Endodermal cell (in vitro differentiated cells): ENCODE measurements around the gene C1orf21. TPM values are rescaled to one million over a fixed set of nuclear protein-coding genes. Genes with fewer than 3 reads are reported as not detected.

Experiments
- DNase-seq: peaks from one replicate; pipeline ENCODE4 v3.0.0-alpha.2; 2017
- H3K27ac ChIP-seq: 2 replicates; pipeline ENCODE4 v1.5.1; 2013; ENCODE audit warnings: mild to moderate bottlenecking, low read depth, low read length, moderate library complexity
- H3K27me3 ChIP-seq: 2 replicates; pipeline ENCODE4 v1.6.1; 2013; ENCODE audit warnings: mild to moderate bottlenecking, low read length, moderate library complexity; ENCODE audit not compliant: insufficient read depth, control insufficient read depth, poor library complexity, severe bottlenecking
- H3K36me3 ChIP-seq: 2 replicates; pipeline ENCODE4 v1.7.0; 2013; ENCODE audit warnings: mild to moderate bottlenecking, low read length, moderate library complexity; ENCODE audit not compliant: control insufficient read depth, insufficient read depth
- H3K4me1 ChIP-seq: one replicate; pipeline ENCODE4 v1.7.0; 2013; ENCODE audit warnings: low read length; ENCODE audit not compliant: control insufficient read depth, insufficient read depth
- H3K4me3 ChIP-seq: 2 replicates; pipeline ENCODE4 v1.5.1; 2013; ENCODE audit warnings: mild to moderate bottlenecking, low read length, moderate library complexity
- H3K9ac ChIP-seq: 2 replicates; pipeline ENCODE4 v1.6.1; 2013; ENCODE audit warnings: mild to moderate bottlenecking, low read length, moderate library complexity; ENCODE audit not compliant: poor library complexity, severe bottlenecking; ENCODE audit errors: extremely low read depth
- H3K9me3 ChIP-seq: 2 replicates; pipeline ENCODE4 v1.6.1; 2013; ENCODE audit warnings: mild to moderate bottlenecking, low read length, moderate library complexity; ENCODE audit not compliant: control insufficient read depth
- H3K27ac Mint-ChIP-seq: 2 replicates; pipeline ENCODE4 v1.8.0; 2020; ENCODE audit warnings: mixed read lengths
- H3K27me3 Mint-ChIP-seq: 2 replicates; pipeline ENCODE4 v1.8.0; 2021; ENCODE audit warnings: mild to moderate bottlenecking, mixed read lengths; ENCODE audit not compliant: insufficient read depth
- H3K36me3 Mint-ChIP-seq: 2 replicates; pipeline ENCODE4 v1.8.0; 2020; ENCODE audit warnings: low read depth, mixed read lengths
- H3K4me1 Mint-ChIP-seq: 2 replicates; pipeline ENCODE4 v1.8.0; 2020; ENCODE audit warnings: mixed read lengths
- H3K4me3 Mint-ChIP-seq: 2 replicates; pipeline ENCODE4 v1.8.0; 2020; ENCODE audit warnings: mild to moderate bottlenecking, moderate library complexity, mixed read lengths
- H3K9me3 Mint-ChIP-seq: 2 replicates; pipeline ENCODE4 v1.8.0; 2020; ENCODE audit warnings: mild to moderate bottlenecking, mixed read lengths
- CTCF ChIP-seq: fragments of 200-600 bp; sonication (generic); conservative IDR thresholded peaks from 2 replicates; pipeline ENCODE4 v1.5.0; 2021; ENCODE audit warnings: antibody characterized with exemption, mild to moderate bottlenecking
- WGBS, 2 experiments: methylation state at CpG; one replicate each; pipeline versions ENCODE4 v1.1.5 to v1.1.7; 2013; ENCODE audit warnings: missing lambda C conversion rate in 2 of 2, mixed read lengths in 1 of 2; ENCODE audit not compliant: insufficient coverage in 1 of 2, insufficient read length in 1 of 2; 5-methylcytosine and 5-hydroxymethylcytosine counted together
- total RNA-seq, 2 donors: library from RNA; stranded (reverse); fragmentation: NEBNext Ultra II Directional in 1 of 2; extraction: Animal tissue kit (Norgen Biotek cat#: 25700) in 1 of 2; gene quantifications; 2 replicates in 1 of 2; 3 replicates in 1 of 2; pipeline ENCODE4 v1.2.1, GENCODE V29; 2021

C1orf21 gene
- total RNA-seq, 2 donors from 2014 or later, result 9.1 to 10.2 TPM

- Mint-ChIP-seq H3K27me3 (no peaks in the 10 kb centered on the region), H3K4me1 (no peaks in the 10 kb centered on the region), H3K36me3 (no peaks in the 10 kb centered on the region), H3K27ac (no peak overlapping the region), H3K9me3 (no peaks in the 10 kb centered on the region), H3K4me3 (no peak overlapping the region)
- Histone ChIP-seq H3K9ac (no peak overlapping the region), H3K4me1 (no peaks in the 10 kb centered on the region), H3K9me3 (no peaks in the 10 kb centered on the region), H3K27me3 (no peaks in the 10 kb centered on the region), H3K4me3 (no peak overlapping the region), H3K36me3 (no peaks in the 10 kb centered on the region), H3K27ac (no peak overlapping the region)
- DNase-seq, result no peak
- 94 to 96% methylated on average over 3 to 4 of the region's 4 CpGs for WGBS, 2 experiments
- TF ChIP-seq CTCF, result no peak
Measured at GRCh38 chr1:184445997-184446396, 59.2 kb downstream of the C1orf21 start.

GRCh38 chr1:184447651-184448185, 60.9 kb downstream of the C1orf21 start:
- no peaks in the 10 kb centered on the region for H3K9me3 ChIP-seq
- no peaks in the 10 kb centered on the region for H3K4me1 ChIP-seq
- no peak for DNase-seq
- Mint-ChIP-seq H3K9me3 (no peaks in the 10 kb centered on the region), H3K27ac (no peak overlapping the region), H3K4me3 (no peak overlapping the region), H3K4me1 (peaks cover under 1% of the 10 kb centered on the region), H3K36me3 (no peaks in the 10 kb centered on the region), H3K27me3 (no peaks in the 10 kb centered on the region)
- no peak overlapping the region for H3K4me3 ChIP-seq
- no peak overlapping the region for H3K27ac ChIP-seq
- no peaks in the 10 kb centered on the region for H3K27me3 ChIP-seq
- TF ChIP-seq CTCF, result no peak
- 96 to 98% methylated on average over 6 of the region's 6 CpGs for WGBS, 2 experiments
- no peak overlapping the region for H3K9ac ChIP-seq
- H3K36me3 ChIP-seq, result no peaks in the 10 kb centered on the region

GRCh38 chr1:184449916-184450315, 63.1 kb downstream of the C1orf21 start:
- peaks cover 5% of the 10 kb centered on the region for H3K9me3 Mint-ChIP-seq
- Histone ChIP-seq H3K4me3 (no peak overlapping the region), H3K9ac (no peak overlapping the region), H3K9me3 (no peaks in the 10 kb centered on the region), H3K27ac (no peak overlapping the region), H3K4me1 (no peaks in the 10 kb centered on the region), H3K27me3 (no peaks in the 10 kb centered on the region), H3K36me3 (no peaks in the 10 kb centered on the region)
- H3K27ac Mint-ChIP-seq, result no peak overlapping the region
- H3K27me3 Mint-ChIP-seq, result no peaks in the 10 kb centered on the region
- no peak for DNase-seq
- H3K4me1 Mint-ChIP-seq, result peaks cover 12% of the 10 kb centered on the region
- peaks cover 2% of the 10 kb centered on the region for H3K36me3 Mint-ChIP-seq
- H3K4me3 Mint-ChIP-seq, result no peak overlapping the region
- 93 to 95% methylated on average over 2 to 4 of the region's 4 CpGs for WGBS, 2 experiments
- TF ChIP-seq CTCF, result no peak
